K562 (cell line): ENCODE data around the gene MMRN2. TPM values are rescaled to one million over a fixed set of nuclear protein-coding genes. Genes with fewer than 3 reads are reported as not detected.
A peak's percentile ranks its signal among the peaks of the same experiment; 100 is the strongest.

Experiments used
- CEBPB ChIP-seq: fragments of 450-650 bp; IDR thresholded peaks from 2 replicates; pipeline ENCODE4 v1.6.1; 2016; ENCODE audit warnings: missing genetic modification characterization, missing compliant biosample characterization
- CREB3 ChIP-seq: fragments of 450-650 bp; conservative IDR thresholded peaks from 2 replicates; pipeline ENCODE4 v1.6.1; 2016; ENCODE audit warnings: missing genetic modification characterization, low read depth, mild to moderate bottlenecking, missing compliant biosample characterization, moderate library complexity
- E2F3 ChIP-seq: fragments of 250-450 bp; sonication (Bioruptor Pico); IDR thresholded peaks from 2 replicates; pipeline ENCODE4 v1.4.0; 2020; ENCODE audit warnings: mild to moderate bottlenecking
- EP400 ChIP-seq: fragments of 450-650 bp; IDR thresholded peaks from 2 replicates; pipeline ENCODE4 v1.6.1; 2017; ENCODE audit warnings: antibody characterized with exemption, mild to moderate bottlenecking, moderate library complexity
- GABPA ChIP-seq: fragments of 200-800 bp; sonication (Bioruptor generic); conservative IDR thresholded peaks from 2 replicates; pipeline ENCODE4 v1.6.1; 2016; ENCODE audit warnings: low read depth, missing genetic modification characterization, missing compliant biosample characterization
- HSF4 ChIP-seq: fragments of 250-450 bp; sonication (Bioruptor Pico); IDR thresholded peaks from 2 replicates; pipeline ENCODE4 v2.1.2; 2022; ENCODE audit warnings: mild to moderate bottlenecking, moderate library complexity, borderline replicate concordance
- RBM17 ChIP-seq: fragments of 200-400 bp; formaldehyde crosslinking; IDR thresholded peaks from 2 replicates; pipeline ENCODE4 v1.6.1; 2017; ENCODE audit warnings: low read depth, mild to moderate bottlenecking, low read length, borderline replicate concordance
- STAT6 ChIP-seq: sonication (generic); formaldehyde crosslinking; IDR thresholded peaks from 2 replicates; pipeline ENCODE4 v1.8.1; 2023; ENCODE audit warnings: mild to moderate bottlenecking, missing genetic modification reagents
- TFE3 ChIP-seq: fragments of 450-650 bp; formaldehyde crosslinking; IDR thresholded peaks from 2 replicates; pipeline ENCODE4 v1.4.0; 2020; ENCODE audit warnings: mild to moderate bottlenecking, mixed read lengths
- THAP12 ChIP-seq: fragments of 250-450 bp; sonication (Bioruptor Pico); IDR thresholded peaks from 2 replicates; pipeline ENCODE4 v1.9.0; 2021; ENCODE audit warnings: mild to moderate bottlenecking, inconsistent platforms
- ZBTB12 ChIP-seq: fragments of 250-450 bp; sonication (Bioruptor Pico); IDR thresholded peaks from 2 replicates; pipeline ENCODE4 v1.4.0; 2020
- ZFP36 ChIP-seq: fragments of 150-350 bp; IDR thresholded peaks from 2 replicates; pipeline ENCODE4 v1.6.1; 2018; ENCODE audit warnings: low read length, low read depth; ENCODE audit not compliant: partially characterized antibody
- ZNF121 ChIP-seq: sonication (generic); formaldehyde crosslinking; conservative IDR thresholded peaks from 2 replicates; pipeline ENCODE4 v1.8.0; 2022; ENCODE audit warnings: missing genetic modification reagents
- ZNF277 ChIP-seq: fragments of 250-450 bp; sonication (Bioruptor Pico); IDR thresholded peaks from 2 replicates; pipeline ENCODE4 v1.8.0; 2022; ENCODE audit warnings: inconsistent platforms, mild to moderate bottlenecking, moderate library complexity, borderline replicate concordance
- ZNF311 ChIP-seq: fragments of 250-450 bp; sonication (Bioruptor Pico); IDR thresholded peaks from 2 replicates; pipeline ENCODE4 v1.4.0; 2020; ENCODE audit warnings: mild to moderate bottlenecking, moderate library complexity
- ZNF347 ChIP-seq: fragments of 450-650 bp; formaldehyde crosslinking; IDR thresholded peaks from 2 replicates; pipeline ENCODE4 v1.4.0; 2020; ENCODE audit warnings: low read depth, mild to moderate bottlenecking, moderate library complexity
- polyA plus RNA-seq, 8 experiments: library from polyadenylated mRNA; depleted of rRNA in 4 of 8; stranded (reverse) in 5 of 8; unstranded in 3 of 8; fragments of >200 nt; fragmentation: Nextera tagmentation in 2 of 8; fragmentation: Illumina TruSeq in 1 of 8; extraction: Ambion mirVana in 2 of 8; extraction: Trizol in 1 of 8; gene quantifications; 2 replicates each; pipeline versions ENCODE4 v1.2.1 to v1.2.3, GENCODE V29; 2011 to 2014; ENCODE audit warnings: inconsistent platforms in 1 of 8, missing spikeins in 1 of 8
- total RNA-seq, 7 experiments: library from RNA; depleted of rRNA in 6 of 7; stranded (reverse); fragments of >200 nt in 6 of 7; fragmentation: Illumina TruSeq in 2 of 7; extraction: Trizol in 2 of 7; gene quantifications; 2 replicates each; pipeline versions ENCODE4 v1.2.1 to v1.2.3, GENCODE V29; 2011 to 2021; ENCODE audit warnings: low replicate concordance in 1 of 7

The MMRN2 gene
- total and polyA plus RNA-seq, 9 of the 15 experiments (the other 6 are each of a cell fraction or from before 2014, with no cell fraction given) = 0.07 to 2.0 (median 1.2) TPM

GRCh38 chr10:86960003-86960862 lies 2.8 kb upstream of the MMRN2 start (continued):
- no peak for TF ChIP-seq ZNF277 (CRISPR knock-in tag)
- TF ChIP-seq ZNF347 = no peak
- TF ChIP-seq RBM17 = no peak
- TF ChIP-seq ZFP36 = no peak
- TF ChIP-seq STAT6 (CRISPR knock-in tag) = no peak
- TF ChIP-seq ZNF311 (CRISPR knock-in tag) = no peak
- peak; percentile 75; the same call in 1 of the 2 replicates for TF ChIP-seq EP400
- TF ChIP-seq ZNF121 = no peak
- TF ChIP-seq HSF4 (CRISPR knock-in tag) = no peak
- no peak for TF ChIP-seq GABPA (tag)
- TF ChIP-seq E2F3 = no peak
- no peak for TF ChIP-seq CREB3 (tag)
- TF ChIP-seq THAP12 (CRISPR knock-in tag) = no peak
- TF ChIP-seq CEBPB (tag) = no peak
- TF ChIP-seq ZBTB12 (CRISPR knock-in tag) = no peak
- no peak for TF ChIP-seq TFE3 (CRISPR knock-in tag)
